Measurements from ENCODE around the gene PHF2.

The PHF2 gene

DNA sequence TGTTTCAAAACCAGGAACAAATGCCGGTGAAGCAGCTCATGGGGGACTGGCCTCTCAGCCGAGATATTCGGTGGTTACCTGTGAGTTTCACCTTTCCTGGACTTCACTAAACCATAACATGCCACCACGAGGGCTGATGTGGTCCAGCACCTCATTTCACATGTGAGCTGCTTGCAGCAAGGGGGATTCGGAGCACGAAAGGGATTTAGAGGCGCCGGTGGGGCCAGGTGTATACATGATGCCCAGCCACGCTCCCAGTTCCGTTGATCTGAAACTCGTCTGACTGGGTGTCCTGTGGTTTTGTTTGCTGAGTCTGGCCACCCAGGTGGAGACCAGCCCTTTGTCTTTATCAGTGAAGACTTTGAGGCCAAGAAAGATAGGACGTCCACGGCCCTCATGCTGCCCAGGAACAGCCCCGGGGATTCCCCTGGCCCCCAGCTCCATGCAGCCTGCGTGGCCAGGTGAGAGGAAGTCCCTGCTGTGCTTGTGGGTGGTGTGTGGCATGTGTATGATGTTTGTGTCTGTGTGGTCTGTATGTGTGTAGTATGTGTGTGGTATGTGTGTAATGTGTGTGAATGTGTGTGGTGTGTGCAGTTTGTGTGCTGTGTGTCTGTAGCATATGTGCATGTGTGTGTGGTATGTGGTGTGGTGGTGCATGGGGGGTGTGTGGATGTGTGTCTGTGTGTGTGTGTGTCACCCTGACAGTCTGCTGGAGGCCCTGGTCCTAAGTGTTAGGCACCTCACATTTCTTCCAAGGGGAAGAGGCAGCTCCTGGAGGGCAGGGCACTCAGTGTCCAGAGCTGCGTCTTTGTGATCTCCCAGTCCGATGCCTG lies 23.4 kb downstream of the PHF2 start:
- in situ Hi-C loops (cut with HindIII; ENCODE audit: low sequenced_read_pairs), result no loop called here

- in situ Hi-C loops (cut with HindIII; ENCODE audit: low sequenced_read_pairs), result no loop called here
Measured at GRCh38 chr9:93600504-93600903, 24.1 kb downstream of the PHF2 start.

GRCh38 chr9:93601063-93601462 lies 24.7 kb downstream of the PHF2 start:
- in situ Hi-C loops (cut with HindIII; ENCODE audit: low sequenced_read_pairs), result no loop called here

GRCh38 chr9:93601666-93602065 lies 25.3 kb downstream of the PHF2 start:
- in situ Hi-C loops (cut with HindIII; ENCODE audit: low sequenced_read_pairs), result no loop called here

- in situ Hi-C loops (cut with HindIII; ENCODE audit: low sequenced_read_pairs), result no loop called here
Measured at GRCh38 chr9:93603011-93603410, 26.6 kb downstream of the PHF2 start.

- in situ Hi-C loops (cut with HindIII; ENCODE audit: low sequenced_read_pairs), result no loop called here
Measured at GRCh38 chr9:93603906-93604326, 27.5 kb downstream of the PHF2 start.

DNA sequence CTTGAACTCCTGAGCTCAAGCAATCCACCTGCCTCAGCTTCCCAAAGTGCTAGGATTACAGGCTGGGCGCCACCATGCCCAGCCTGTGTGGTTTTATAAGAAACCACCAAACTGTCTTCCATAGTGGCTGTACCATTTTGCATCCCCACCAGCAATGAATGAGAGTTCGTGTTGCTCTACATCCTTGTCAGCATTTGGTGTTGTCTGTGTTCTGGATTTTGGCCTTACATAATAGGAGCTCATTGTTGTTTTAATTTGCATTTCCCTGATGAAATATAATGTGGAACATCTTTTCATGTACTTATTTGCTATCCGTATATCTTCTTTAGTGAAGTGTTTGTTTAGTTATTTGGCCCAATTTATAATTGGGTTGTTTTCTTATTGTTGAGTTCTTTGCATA lies 29.8 kb downstream of the PHF2 start:
- in situ Hi-C loops (cut with HindIII; ENCODE audit: low sequenced_read_pairs), result no loop called here

GRCh38 chr9:93610206-93610605 lies 33.8 kb downstream of the PHF2 start:
- in situ Hi-C loops (cut with HindIII; ENCODE audit: low sequenced_read_pairs), result no loop called here

DNA sequence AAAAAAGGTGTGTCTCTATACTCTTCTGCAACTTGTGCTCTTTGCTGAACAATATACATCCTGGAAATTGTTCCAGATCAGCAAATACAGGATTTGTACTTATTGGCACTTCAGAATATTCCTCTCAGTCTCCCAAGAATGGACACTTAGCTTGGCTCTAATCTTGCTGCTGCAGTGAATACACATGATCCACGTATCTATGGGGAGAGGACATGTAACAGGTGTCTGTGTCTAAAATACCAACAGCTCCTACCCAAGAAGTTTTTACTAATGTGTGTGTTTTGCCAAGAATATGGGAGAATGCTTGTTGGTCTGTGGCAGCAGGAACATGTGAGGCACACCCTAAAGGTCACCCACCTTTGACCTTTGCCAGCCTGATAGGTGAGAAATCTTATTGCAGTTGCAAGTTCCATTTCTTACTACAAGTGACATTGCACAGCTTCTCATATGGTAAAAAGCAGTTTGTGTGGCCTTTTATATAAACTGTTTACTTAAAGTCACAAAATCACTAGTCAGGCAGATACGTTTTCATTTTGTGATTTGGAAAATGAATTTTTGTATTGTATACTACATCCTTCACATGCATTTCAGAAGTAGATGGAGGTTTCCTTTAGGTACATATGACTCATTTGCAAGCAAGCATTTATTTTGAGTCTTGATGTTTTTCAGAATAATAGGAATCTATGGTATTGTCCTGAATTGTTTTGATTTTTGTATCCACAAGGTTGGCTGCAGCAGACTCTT lies 35.8 kb downstream of the PHF2 start:
- in situ Hi-C loops (cut with HindIII; ENCODE audit: low sequenced_read_pairs), result no loop called here

GRCh38 chr9:93612796-93613154 lies 36.4 kb downstream of the PHF2 start:
- in situ Hi-C loops (cut with HindIII; ENCODE audit: low sequenced_read_pairs), result no loop called here

- in situ Hi-C loops (cut with HindIII; ENCODE audit: low sequenced_read_pairs), result no loop called here
Measured at GRCh38 chr9:93613174-93613573, 36.8 kb downstream of the PHF2 start.

DNA sequence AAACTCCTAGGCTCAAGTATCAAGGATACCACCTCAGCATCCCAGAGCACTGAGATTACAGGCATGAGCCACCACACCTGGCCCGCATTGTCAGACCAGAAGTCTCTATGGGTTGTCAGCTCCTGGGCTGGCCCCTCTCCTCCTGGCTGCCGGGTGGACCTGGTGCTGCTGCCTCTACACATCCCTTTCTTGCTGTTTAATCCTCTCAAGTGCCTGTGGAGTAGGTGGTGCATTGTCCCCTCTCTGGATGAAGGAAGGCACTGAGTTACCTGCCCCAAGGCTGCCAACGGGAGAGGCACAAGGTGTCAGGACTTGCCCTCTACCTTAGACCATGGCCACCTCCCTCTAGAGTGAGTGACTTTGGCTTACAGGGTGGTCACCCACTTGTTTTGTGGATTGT lies 37.4 kb downstream of the PHF2 start:
- in situ Hi-C loops (cut with HindIII; ENCODE audit: low sequenced_read_pairs), result no loop called here

DNA sequence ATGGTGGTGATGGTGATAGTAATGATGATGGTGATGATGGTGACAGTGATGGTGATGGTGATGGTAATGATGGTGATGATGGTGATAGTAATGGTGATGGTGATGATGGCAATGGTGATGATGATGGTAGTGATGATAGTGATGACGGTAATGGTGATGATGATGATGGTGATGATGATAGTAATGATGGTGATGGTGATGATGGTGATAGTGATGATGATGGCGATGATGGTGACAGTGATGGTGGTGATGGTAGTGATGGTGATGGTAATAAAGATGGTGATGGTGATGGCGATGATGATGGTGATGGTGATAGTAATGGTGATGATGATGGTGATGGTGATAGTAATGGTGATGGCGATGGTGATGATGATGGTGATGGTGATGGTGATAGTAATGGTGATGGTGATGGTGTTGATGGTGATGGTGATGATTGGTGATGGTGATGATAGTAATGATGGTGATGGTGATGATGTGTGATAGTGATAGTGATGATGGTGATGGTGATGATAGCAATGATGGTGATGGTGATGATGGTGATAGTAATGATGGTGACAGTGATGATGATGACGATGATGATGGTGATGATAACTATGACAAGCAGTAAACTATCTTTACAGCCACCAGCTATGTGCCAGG lies 38.6 kb downstream of the PHF2 start:
- in situ Hi-C loops (cut with HindIII; ENCODE audit: low sequenced_read_pairs), result no loop called here

DNA sequence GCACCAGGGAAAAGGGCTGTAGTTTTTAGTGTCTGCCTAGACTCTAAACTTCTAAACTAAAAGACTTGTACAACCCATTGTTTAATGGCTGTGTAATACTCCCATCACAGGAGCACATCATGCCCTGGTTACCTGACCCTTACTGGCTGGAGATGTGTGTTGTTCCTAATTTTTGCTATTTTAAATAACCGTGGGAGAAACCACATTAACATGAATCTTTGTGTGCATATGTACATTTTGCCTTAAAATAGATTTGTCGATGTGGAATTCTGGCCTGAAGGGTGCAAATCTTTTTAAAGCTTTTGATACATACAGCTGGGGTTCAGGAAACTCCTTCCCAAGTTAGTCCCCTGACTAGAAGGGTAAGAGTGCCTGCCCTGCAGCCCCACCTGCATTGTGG lies 39.7 kb downstream of the PHF2 start:
- in situ Hi-C loops (cut with HindIII; ENCODE audit: low sequenced_read_pairs), result no loop called here

GRCh38 chr9:93617273-93617672 lies 40.9 kb downstream of the PHF2 start:
- in situ Hi-C loops (cut with HindIII; ENCODE audit: low sequenced_read_pairs), result no loop called here

GRCh38 chr9:93619272-93619775 lies 42.9 kb downstream of the PHF2 start:
- in situ Hi-C loops (cut with HindIII; ENCODE audit: low sequenced_read_pairs), result no loop called here

DNA sequence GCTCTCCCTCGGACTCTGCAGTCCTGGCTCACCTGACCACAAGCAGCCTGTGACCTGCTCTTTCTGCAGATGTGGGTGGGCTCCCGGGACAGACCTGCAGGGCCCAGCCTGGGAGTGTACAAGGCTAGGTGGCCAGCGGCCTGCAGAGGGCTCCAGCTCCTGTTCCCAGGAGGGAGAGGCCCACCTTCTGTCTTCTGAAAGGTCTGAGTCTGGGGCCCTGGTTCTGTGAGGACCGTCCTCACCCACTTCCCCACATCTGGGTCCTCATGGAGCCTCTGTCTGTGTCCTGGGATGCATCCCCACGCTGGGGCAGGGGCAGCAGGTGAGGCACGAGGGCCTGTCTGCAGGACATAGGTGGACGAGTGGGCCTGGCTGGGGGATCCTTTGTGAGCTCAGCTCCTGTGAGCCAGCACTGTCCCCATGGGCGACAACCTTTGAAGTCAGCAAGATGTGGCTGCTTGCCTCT lies 43.7 kb downstream of the PHF2 start:
- in situ Hi-C loops (cut with HindIII; ENCODE audit: low sequenced_read_pairs), result no loop called here

DNA sequence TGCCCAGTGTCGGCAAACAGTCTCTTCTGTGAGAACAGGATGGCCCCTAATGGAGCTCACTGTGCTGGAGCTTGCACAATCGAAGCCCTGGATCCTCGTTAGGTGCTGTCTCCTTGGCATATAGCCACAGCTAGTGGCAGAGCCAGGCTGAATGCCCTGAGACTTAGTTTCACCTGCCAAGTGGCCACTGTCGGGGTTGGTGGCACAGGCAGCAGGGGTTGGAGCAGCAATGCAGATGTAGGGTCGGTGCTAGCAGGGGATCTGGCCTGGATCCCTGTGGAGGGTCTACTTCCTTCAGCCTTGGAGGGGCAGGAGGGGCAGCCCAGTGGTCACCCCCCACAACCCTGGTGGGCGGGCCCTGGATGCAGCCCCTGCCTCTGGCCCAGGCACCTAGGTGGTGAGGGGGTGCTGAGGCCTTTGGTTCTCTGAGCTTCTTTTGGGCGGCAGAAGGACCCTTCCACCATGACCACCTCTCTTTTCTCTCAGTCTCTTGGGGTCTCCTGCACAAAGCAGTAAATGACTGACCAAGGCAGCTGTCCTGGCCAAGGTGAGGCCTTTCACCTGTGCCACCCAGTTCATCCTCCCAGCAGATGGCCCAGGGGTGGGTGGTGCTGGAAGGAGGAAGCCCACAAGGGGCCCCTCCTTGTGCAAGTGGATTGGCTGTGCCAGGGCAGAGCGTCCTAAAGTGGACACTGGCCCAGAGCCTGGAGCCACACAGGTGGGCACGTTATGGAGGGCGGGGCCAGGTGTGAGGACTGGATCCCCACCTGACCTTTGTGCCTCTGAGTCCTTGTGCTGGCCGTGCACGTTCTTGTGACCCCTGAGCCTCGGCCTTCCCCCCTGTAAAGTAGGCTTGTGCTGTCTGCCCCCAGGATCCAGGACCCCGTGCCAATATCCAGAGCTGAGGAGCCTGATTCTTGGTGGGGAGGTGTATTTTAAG lies 44.8 kb downstream of the PHF2 start:
- in situ Hi-C loops (cut with HindIII; ENCODE audit: low sequenced_read_pairs), result no loop called here

GRCh38 chr9:93621922-93622321 lies 45.5 kb downstream of the PHF2 start:
- in situ Hi-C loops (cut with HindIII; ENCODE audit: low sequenced_read_pairs), result no loop called here

DNA sequence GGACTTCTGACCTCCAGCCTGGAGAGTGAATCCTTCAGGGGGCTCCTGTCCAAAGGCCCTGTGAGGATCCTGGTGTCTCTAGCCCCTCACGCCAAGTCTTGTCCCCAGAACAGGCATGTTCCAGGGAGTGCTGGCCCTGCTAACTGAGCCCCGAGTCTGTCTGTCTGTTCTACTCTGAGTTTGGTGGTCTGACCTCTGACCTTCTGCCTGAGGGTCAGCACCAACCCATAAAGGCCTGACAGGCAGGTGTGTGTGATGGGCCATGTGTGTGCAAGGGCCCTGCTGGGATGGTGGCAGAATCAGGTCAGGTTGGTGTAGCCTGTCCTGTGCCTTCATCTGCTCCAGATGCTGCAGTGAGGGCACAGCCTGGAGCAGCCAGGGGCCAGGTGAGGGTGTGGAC lies 46.3 kb downstream of the PHF2 start:
- in situ Hi-C loops (cut with HindIII; ENCODE audit: low sequenced_read_pairs), result no loop called here

Measured in endothelial cell of hepatic sinusoid (primary cell).